ENCODE measurements around the gene C17orf114.

DNA sequence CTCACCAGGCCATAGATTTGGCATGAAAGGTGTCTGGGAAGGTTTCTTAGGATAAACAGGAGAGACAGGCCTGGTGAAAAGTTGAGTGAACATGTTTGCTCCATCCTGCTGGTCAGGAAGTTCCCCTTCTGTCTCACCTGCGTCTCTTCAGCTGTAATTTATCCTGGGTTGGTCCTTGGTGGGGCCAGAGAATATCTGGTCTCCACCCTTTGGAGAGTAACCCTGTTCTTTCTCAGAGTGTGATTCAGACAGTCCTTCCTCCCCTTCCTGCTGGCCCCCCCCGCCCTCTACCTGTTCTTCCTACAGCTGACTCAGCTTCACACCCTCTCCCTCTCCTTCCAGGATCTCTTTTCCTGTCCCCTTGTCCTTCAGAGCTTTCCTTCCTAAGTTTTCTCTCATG, 48.1 kb upstream of the C17orf114 start:
- TF ChIP-seq, protein P1, sequence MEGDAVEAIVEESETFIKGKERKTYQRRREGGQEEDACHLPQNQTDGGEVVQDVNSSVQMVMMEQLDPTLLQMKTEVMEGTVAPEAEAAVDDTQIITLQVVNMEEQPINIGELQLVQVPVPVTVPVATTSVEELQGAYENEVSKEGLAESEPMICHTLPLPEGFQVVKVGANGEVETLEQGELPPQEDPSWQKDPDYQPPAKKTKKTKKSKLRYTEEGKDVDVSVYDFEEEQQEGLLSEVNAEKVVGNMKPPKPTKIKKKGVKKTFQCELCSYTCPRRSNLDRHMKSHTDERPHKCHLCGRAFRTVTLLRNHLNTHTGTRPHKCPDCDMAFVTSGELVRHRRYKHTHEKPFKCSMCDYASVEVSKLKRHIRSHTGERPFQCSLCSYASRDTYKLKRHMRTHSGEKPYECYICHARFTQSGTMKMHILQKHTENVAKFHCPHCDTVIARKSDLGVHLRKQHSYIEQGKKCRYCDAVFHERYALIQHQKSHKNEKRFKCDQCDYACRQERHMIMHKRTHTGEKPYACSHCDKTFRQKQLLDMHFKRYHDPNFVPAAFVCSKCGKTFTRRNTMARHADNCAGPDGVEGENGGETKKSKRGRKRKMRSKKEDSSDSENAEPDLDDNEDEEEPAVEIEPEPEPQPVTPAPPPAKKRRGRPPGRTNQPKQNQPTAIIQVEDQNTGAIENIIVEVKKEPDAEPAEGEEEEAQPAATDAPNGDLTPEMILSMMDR (IDR thresholded peaks at IDR 0.05): no peak
- no peak for TF ChIP-seq POLR2A (IDR thresholded peaks at IDR 0.05)
